ENCODE measurements around the gene ZC3H15. TPM values are rescaled to one million over a fixed set of nuclear protein-coding genes. Genes with fewer than 3 reads are reported as not detected.

The ZC3H15 gene
- total RNA-seq, 1 experiment from 2014 or later: 98.8 TPM

- no peak for TF ChIP-seq CTCF (IDR thresholded peaks at IDR 0.05; ENCODE audit: unreplicated experiment)
- Mint-ChIP-seq H3K4me3 (ENCODE audit: unreplicated experiment) (no peak overlapping the region), H3K9me3 (ENCODE audit: unreplicated experiment) (no peaks in the 10 kb centered on the region), H3K4me1 (ENCODE audit: insufficient read depth, unreplicated experiment) (no peaks in the 10 kb centered on the region), H3K27me3 (ENCODE audit: insufficient read depth, unreplicated experiment) (no peaks in the 10 kb centered on the region), H3K36me3 (ENCODE audit: insufficient read depth, unreplicated experiment) (no peaks in the 10 kb centered on the region), H3K27ac (ENCODE audit: low read depth, unreplicated experiment) (no peak overlapping the region)
- POLR2A ChIA-PET: interaction anchor here (2.3 kb wide), 1 partner anchor 35 kb away, joined by 7 read pairs; no protein-coding TSS in a partner anchor
- BruUV-seq (replicated peaks): no TSS peak
- intact Hi-C loops (cut with micrococcal nuclease): no loop called here
- DNase-seq (ENCODE audit: unreplicated experiment): no peak
- CTCF ChIA-PET: interaction anchor here (1.0 kb wide), 1 partner anchor 12 kb away, joined by 4 read pairs; no protein-coding TSS in a partner anchor
Observed at GRCh38 chr2:186535861-186536260, 49.8 kb downstream of the ZC3H15 start.

- Mint-ChIP-seq H3K4me1 (ENCODE audit: insufficient read depth, unreplicated experiment) (no peaks in the 10 kb centered on the region), H3K27ac (ENCODE audit: low read depth, unreplicated experiment) (no peak overlapping the region), H3K27me3 (ENCODE audit: insufficient read depth, unreplicated experiment) (no peaks in the 10 kb centered on the region), H3K36me3 (ENCODE audit: insufficient read depth, unreplicated experiment) (no peaks in the 10 kb centered on the region), H3K9me3 (ENCODE audit: unreplicated experiment) (no peaks in the 10 kb centered on the region), H3K4me3 (ENCODE audit: unreplicated experiment) (no peak overlapping the region)
- POLR2A ChIA-PET: interaction anchor here (2.3 kb wide), 1 partner anchor 34 kb away, joined by 7 read pairs; no protein-coding TSS in a partner anchor
- DNase-seq (ENCODE audit: unreplicated experiment): no peak
- BruUV-seq (replicated peaks): no TSS peak
- CTCF ChIA-PET: interaction anchor here (0.7 to 1.8 kb wide), 3 partner anchors 105 to 275 kb away, joined by 3 to 5 read pairs (median 4); no protein-coding TSS in a partner anchor
- TF ChIP-seq CTCF (IDR thresholded peaks at IDR 0.05; ENCODE audit: unreplicated experiment): no peak
- intact Hi-C loops (cut with micrococcal nuclease): no loop called here
Observed at GRCh38 chr2:186537019-186537418, 51.0 kb downstream of the ZC3H15 start.

GRCh38 chr2:186540941-186541340 lies 54.9 kb downstream of the ZC3H15 start:
- DNase-seq (ENCODE audit: unreplicated experiment): no peak
- Mint-ChIP-seq H3K4me3 (ENCODE audit: unreplicated experiment) (no peak overlapping the region), H3K27ac (ENCODE audit: low read depth, unreplicated experiment) (no peak overlapping the region), H3K36me3 (ENCODE audit: insufficient read depth, unreplicated experiment) (no peaks in the 10 kb centered on the region), H3K27me3 (ENCODE audit: insufficient read depth, unreplicated experiment) (no peaks in the 10 kb centered on the region), H3K9me3 (ENCODE audit: unreplicated experiment) (no peaks in the 10 kb centered on the region), H3K4me1 (ENCODE audit: insufficient read depth, unreplicated experiment) (no peaks in the 10 kb centered on the region)
- intact Hi-C loops (cut with micrococcal nuclease): loop anchor here (5.0 kb wide), 1 partner anchor 36 kb away; no protein-coding TSS in a partner anchor
- no peak for TF ChIP-seq CTCF (IDR thresholded peaks at IDR 0.05; ENCODE audit: unreplicated experiment)
- no TSS peak for BruUV-seq (replicated peaks)
- ChIA-PET POLR2A (interaction anchor here (1.7 to 2.0 kb wide), 2 partner anchors 35 to 49 kb away, joined by 3 to 6 read pairs; partner anchors contain the start of gene ITGAV), CTCF (interaction anchor here (0.6 to 1.5 kb wide), 4 partner anchors 30 to 101 kb away, joined by 3 to 5 read pairs (median 5); no protein-coding TSS in a partner anchor)

- no peak overlapping the region for H3K27ac Mint-ChIP-seq (ENCODE audit: low read depth, unreplicated experiment)
- TF ChIP-seq CTCF (IDR thresholded peaks at IDR 0.05; ENCODE audit: unreplicated experiment): no peak
- CTCF ChIA-PET: interaction anchor here (0.6 to 1.0 kb wide), 3 partner anchors 29 to 1316 kb away, joined by 3 to 5 read pairs (median 3); no protein-coding TSS in a partner anchor
- DNase-seq (ENCODE audit: unreplicated experiment): peak; percentile 18
- no peaks in the 10 kb centered on the region for H3K36me3 Mint-ChIP-seq (ENCODE audit: insufficient read depth, unreplicated experiment)
- intact Hi-C loops (cut with micrococcal nuclease): loop anchor here (5.0 kb wide), 1 partner anchor 35 kb away; no protein-coding TSS in a partner anchor
- H3K9me3 Mint-ChIP-seq (ENCODE audit: unreplicated experiment): no peaks in the 10 kb centered on the region
- POLR2A ChIA-PET: interaction anchor here (0.6 to 2.0 kb wide), 4 partner anchors 29 to 613 kb away, joined by 3 to 6 read pairs (median 3); partner anchors contain the start of gene ITGAV
- no peaks in the 10 kb centered on the region for H3K4me1 Mint-ChIP-seq (ENCODE audit: insufficient read depth, unreplicated experiment)
- BruUV-seq (replicated peaks): no TSS peak
- no peak overlapping the region for H3K4me3 Mint-ChIP-seq (ENCODE audit: unreplicated experiment)
- no peaks in the 10 kb centered on the region for H3K27me3 Mint-ChIP-seq (ENCODE audit: insufficient read depth, unreplicated experiment)
Observed at GRCh38 chr2:186542002-186542401, 55.9 kb downstream of the ZC3H15 start.

All from MCF 10A (cell line).